DMS114 treated with DMSO at 0.1 percent for 48 hours (cell line): Measurements from ENCODE around the gene STEAP3.

Experiments used
- DNase-seq: peaks from one replicate; lab custom pipeline; 2025; ENCODE audit not compliant: unreplicated experiment; lab: John Stamatoyannopoulos, UW

Gene STEAP3

DNA sequence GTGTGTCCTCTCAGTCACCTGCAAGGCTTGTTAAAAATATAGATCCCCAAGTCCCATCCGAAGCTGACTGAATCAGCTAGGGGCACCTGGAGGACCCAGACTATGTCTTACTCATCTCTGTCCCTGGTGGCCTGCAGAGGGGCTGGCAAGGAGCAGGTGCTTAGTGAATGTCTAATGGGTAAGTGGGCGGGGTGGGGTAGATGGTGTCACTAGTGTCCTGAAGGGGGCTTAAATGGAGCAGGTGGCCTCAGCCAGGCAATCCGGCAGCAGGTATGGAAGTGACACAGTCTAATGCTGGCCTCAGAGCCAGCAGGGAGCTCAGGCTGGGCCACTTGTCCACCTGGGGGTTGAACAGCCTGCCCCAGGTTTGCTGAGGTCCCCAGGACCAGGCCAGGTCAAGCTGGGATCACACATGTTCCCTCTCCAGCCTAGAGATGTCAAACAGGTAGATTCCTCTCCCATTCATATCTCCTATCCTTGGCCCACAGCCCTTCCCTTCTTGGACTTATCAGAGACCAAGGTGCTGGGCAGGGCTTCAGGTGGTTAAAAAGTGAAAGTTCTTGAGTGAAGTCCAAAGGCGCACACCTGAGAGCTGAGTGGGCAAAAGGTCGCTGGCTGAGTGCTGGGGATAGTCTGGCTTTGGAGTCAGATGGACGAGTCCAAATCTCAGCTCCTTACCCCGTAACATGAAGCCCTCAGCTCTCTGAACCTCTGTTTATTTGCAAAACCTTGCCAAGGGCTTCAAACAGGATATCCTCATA lies 1.7 kb downstream of the STEAP3 start:
- no peak for DNase-seq

DNA sequence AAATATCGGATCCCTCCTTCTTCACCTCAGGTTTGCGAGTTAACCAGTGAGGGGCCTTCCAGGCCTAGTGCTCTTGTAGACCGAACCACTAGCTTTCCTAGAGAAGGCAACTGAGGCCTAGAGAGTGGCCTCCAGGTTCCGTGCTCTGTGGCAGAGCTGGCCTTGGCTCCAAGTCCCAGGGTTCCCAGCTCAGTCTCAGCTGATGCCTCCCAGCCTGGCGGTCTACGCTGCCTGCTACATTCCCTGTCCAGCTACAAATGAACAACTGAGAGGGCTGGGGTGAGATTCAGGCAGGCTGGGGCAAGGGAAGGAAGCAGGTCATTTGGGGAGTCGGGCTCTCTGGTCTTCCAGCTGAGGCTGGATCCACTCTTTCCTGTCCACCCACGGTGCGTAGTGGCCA lies 2.3 kb downstream of the STEAP3 start:
- DNase-seq, result no peak

DNA sequence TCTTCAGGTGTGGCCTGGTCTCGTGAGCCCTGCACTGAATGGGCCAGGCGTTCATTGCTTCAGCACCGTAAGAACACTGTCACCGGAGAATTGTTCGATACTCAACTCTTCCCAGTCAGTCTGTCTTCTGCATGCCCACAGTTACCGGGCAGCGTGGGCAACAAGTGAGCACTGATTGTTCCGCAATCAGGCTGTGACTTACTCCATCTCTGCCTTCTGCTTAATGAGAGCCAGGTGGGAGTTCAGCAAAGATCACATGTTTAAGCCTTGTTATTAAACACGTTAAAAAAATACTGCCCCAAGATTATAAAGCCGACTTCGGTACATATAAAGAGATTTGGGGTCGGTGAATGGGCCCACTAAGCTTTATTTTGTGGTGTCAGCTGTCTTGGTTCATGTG lies 3.7 kb downstream of the STEAP3 start:
- DNase-seq, result no peak

DNA sequence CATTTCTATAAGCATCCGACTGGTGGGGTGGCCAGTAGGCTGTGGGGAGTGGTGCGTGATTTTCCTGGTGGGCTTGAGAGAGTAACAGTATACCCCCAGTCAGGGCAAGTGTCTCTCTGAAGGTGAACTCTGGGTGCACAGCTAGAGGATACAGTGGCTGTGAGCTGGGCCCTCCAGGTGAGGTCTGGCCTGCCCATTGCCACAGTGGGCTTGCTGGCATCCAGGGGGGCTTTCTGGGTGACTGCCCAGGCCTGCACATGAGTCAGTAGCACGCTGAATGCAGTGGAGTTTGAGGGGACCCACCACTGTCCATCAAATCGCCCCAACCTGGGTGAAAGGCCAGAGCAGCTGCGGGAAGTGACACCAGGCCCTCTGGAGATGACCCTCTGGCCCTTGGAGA lies 4.5 kb downstream of the STEAP3 start:
- DNase-seq, result no peak

DNA sequence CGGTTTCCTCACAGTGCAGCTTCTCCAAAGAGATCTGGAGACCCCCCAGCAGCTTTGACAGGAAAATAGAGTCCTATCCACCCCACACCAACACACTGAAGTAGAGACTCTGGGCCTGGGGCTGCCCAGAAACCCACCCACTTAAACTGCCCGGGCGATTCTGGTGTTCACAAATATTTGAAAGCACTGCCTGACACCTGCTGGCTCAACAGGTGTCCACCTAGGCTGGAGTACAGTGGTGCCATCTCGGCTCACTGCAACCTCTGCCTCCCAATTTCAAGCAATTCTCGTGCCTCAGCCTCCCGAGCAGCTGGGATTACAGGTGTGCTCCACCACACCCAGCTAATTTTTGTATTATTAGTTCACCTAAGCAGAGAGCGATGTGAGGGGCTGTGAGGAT lies 5.3 kb downstream of the STEAP3 start:
- no peak for DNase-seq

DNA sequence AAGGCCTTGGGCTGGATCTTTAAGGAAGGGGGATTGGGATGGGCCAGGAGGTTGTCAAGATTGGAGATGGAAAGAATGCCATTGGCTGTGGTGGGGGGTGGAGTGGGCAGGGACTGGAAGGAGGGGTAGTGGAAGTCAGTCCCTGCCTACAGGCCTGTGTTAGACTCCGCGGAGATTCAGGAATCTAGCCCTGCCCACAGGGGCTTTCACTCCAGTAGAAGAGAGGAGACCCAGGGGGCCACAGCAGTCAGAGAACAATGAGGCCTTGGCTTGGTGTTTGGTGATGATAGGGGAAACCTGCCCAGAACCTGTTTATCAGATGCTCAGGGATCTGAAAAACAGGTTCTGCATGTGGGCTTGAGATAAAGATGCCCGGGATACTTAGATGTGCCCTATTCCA lies 6.1 kb downstream of the STEAP3 start:
- DNase-seq, result no peak

DNA sequence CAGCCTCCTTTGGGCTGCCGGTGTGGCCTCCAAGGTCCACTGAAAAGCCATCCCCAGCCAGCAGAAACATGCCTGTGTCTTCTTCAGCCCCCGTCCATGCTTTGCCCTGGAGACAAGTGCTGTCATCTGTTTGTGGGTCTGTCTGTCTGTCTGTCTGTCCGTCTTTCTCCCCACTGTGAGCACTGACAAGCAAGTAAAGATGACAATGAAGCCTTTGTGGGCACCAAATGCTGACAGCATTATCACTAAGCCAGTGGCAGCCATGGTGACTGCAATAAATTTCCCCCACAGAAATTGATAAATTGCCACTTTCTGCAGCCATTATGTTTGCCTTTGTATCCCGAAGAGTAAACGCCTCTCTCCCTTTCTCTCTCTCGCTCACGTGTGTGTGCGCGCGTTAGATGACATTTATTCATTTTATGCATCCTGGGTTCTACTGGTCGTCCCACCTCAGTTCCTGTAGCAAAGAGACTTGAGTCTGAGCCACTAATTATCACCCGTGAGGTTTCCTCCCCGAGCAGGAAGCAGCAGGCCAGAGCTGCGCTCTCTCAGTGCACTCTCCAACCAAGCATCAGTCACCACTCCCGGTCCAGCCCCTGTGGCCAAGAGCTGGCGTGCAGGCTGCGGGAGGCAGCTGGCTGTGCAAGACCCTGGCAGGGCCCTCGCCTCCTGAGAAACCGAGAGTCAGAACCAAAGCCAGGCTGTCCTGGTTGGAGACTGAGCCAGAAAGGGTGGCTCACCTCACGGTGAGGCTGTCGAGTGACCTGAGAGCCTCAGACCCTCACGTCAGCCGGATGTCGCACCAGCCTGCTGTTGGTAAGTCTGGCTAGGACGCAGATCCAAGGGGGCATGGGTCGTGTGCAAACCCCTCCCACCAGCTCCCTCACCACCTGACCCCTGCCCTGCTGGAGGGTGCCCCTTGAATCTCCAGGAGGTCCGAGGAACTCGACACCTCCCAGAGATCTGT lies 6.9 kb downstream of the STEAP3 start:
- no peak for DNase-seq

DNA sequence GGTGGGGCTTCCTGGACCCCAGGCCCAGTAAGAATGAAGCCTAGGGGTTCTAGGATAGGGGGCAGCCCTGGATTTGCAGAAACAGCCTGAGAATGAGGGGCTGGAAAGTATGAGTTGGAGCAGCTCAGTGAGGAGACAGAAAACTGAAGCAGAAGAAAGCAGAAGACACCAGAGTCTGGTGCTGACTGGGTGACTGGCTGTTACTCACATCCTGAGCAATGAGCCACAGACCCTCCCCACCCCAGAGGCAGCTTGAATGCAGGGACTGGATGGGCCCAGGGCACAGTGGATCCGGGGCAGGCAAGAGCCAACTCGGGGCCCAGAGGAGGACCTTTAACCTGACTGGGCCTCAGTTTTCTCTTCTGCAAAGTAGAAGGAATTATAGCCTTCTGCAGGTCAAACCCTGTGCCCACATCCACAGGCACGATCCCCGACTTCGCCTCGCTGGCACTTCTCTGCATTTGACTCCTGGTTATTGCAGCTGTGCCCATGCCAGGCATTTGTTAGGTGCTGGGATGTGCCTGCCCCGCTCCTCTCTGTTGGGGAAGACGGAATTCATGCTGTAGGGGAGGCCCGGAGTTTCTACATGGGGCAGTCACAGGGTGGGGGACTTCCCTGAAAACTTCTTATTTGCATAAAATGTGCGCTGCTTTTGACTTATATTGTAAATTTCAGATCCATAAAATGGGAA lies 8.5 kb downstream of the STEAP3 start:
- no peak for DNase-seq

DNA sequence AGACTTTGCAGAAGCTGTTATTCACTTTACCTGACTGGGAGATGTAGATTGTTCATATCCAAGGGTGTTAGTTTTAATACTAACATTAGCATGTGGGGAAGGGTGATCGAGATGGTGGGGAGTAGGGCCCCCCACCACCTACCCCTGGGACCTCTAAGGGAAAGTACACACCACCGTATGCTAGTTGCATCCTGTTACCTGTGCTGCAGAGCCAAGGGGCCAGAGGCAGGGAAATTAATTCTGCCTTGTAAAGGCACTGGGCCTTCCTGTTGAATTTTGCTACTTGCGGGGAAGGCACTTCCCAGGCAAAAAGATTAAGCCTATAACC lies 9.0 kb downstream of the STEAP3 start:
- DNase-seq, result no peak

DNA sequence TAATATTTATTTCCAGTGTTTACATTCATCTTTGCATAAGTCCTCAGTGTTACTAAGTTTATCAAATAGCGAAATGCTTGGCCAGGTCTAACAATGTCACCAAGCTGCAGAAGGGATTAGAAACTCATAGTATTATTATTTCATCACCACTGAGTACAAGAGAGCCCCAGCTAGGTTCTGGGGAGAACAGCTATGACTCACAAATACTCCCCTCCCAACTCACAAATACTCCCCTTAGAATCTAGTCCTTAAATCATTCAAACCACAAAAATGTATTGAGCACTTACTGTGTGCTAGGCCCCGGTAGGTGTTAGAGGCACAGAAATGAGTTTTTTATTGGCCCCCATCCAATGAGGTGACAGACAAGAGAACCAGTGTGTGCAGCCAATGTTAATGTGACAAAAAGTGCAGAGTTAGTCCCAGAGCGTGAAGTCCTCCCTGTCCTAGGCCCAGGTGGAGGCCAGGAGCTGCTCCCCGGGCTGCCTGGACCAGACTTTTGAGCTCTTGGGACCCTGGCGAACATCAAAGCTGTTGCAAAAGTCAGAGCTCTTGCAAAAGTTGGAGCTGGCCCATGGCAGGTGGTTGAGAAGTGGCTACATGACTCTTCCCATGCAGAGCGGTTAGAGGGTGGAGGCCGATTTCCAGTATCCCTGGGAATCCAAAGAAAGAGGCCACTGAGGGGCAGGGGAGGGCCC lies 9.8 kb downstream of the STEAP3 start:
- DNase-seq, result no peak

DNA sequence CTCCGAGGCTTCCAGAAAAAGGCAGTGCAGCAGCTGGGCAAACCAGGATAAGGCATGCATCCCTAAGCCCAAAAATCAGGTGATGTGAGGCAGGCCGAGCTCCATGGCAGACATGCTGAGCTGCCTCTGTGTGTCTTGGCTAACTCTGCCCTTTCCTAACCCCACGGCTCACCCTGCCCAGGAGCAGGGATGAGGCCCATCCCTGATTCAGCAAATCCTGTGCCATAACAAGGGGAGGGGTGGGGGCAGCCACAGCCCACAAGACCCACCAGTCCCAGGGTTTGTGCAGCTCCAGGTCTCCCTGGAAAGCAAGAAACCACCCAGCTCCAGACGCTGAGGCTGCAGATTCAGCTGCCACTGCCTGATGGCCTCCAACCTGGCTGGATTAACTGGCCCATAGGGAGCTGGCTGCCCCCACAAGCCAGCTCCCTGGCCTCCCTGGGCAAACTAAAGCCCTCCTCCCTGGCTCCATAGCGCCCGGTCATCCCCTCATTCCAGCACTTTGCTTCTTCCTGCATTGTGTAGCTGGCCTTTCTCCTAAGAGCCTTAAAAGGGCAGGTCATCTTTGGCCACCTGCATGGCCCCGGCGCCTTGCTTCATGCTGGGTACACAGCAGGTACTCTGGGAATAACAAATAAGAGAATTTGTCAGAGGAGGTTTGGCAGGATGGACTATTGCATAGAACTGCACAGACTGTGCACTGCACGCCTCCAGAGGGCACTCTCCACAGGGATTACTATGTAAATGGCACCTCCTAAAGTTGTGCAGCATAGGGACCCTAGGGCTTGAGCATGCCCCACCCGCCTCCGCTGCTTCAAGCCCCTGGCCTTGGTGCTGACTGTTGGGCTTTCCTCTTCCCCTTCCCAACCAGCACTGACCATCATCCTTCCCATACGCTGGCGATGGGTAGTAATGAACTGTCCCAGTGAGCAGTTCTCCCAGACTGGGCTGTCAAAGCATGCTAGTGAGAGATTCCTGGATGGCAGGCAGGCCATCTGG lies 10.7 kb downstream of the STEAP3 start:
- no peak for DNase-seq

DNA sequence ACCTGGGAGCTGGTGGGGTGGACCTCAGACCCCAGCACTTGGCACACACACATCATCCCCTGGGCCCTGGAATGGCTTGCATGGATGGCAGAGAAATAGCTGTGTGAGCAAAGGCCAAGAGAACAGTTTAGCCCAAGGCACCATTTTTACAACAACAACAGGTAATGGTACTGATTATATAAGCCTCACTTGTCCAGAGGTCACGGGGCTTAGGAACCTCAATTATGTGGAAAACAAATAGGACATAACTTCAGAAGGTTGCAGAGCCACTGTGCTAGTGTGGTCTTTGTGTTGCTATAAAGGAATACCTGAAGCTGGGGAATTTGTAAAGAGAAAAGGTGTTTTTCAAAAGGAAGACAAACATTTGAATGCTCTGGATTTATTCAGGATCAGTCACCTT lies 13.2 kb downstream of the STEAP3 start:
- DNase-seq, result no peak

DNA sequence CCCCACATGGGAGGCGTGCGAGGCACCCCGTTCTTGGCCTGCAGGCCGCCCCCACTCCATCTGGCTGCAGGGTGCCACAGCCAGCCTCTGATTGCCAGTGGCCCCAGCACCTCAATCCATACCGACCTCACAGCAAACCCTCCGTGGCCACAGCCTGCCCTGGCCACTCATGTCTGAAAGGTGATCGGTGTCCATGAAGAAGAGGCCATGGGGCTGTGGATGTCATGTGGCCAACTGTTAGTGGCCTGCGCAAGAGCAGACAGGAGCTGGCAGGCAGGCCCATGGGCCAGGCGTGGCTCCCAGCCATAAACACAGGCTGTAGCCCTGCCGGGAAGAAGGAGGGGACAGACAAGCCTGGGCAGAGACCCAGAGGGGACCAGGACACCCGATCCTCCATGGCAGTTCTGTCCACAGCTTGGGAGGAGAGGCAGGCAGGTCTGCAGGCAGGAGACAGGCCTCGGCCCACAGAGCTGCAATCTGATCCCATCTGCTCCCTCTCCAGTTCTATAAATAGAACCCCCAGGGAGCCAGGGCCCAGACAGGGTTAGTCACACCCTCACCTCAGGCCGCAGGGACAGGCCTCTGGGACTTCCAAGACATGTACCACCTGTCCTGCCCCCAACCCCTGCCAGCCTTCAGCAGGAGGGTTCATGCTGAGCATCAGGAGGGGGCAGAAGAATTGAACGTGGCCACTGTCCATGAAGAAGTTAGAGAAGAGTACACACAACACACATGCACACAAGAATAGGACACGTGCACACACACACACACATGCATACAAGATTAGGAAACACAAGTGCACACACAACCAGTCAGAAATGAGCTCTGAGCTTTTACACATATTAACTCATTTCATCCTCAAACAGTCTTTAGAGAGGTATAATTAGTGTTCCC lies 16.9 kb downstream of the STEAP3 start:
- DNase-seq, result no peak

DNA sequence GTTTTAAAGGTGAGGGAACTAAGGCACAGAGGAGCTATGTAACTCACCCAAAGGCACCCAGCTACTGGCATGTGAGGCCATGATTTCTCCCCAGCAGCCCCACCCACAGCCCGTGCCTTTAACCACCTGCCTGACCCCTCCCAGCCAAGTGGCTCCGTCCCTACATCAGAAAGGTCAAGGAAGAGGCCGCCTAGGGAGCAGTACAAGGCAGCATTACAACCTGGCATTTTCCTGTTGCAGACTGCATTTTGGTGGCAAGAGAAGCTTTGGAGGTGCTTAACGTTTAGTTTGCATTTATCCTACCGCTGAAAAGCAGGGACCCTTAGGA lies 17.5 kb downstream of the STEAP3 start:
- DNase-seq, result no peak

DNA sequence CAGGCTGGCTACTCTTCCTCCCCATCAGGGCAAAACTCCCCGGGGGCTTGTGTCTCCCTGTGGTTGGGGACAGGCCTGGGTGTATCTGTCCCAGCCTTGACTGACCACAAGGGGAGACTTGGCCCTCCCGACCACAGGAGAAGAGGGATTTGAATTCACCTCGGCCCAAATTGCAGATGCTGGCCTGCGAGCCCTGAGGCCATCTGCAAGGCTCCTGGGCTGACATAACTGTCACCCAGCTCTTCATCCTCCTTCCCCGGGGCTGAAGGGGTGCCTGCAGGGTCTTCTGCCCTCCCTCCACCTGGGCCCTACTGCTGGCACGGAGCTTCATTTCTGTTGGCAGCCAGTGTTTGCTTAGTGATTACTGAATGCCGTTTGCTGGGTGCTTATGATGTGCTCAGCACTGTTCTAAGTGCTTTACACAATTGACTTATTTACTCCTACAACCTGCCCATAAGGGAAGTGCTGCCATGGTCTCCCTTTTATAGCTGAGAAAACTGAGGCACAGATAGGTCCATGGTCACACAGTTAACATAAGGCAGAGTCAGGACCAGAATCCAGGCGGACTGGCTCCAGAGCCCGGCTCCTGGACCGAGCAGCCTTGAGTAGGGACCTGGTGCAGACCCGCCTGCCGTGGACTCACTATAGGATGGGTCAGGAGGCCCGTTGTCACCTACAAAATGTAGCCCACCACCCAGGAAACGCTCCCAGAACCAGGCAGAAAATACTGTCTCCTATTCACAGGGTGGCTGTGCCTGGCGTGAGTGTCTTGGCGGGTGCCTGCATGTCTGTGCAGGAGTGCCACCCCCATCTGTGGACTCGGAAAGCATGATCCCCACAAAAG lies 18.9 kb downstream of the STEAP3 start:
- no peak for DNase-seq

DNA sequence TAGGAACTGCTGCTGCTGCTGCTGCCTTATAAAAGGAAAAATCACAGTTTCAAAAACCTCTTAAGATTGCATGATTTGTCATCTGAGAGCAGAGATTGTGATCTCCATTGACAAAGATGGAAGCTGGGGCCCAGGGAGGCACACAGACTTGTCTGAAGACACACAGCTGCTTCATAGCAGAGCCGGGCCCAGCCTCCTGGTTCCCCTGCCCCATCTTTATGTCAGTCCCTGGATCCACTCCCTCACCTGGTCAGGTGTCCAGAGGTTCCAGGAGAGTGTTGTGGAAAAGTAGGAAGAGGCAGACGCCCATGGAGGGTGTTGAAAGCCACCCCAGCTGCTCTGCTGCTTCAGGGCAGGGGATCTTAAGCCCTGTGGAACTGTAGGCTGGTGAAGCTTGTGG lies 20.0 kb downstream of the STEAP3 start:
- DNase-seq, result no peak

DNA sequence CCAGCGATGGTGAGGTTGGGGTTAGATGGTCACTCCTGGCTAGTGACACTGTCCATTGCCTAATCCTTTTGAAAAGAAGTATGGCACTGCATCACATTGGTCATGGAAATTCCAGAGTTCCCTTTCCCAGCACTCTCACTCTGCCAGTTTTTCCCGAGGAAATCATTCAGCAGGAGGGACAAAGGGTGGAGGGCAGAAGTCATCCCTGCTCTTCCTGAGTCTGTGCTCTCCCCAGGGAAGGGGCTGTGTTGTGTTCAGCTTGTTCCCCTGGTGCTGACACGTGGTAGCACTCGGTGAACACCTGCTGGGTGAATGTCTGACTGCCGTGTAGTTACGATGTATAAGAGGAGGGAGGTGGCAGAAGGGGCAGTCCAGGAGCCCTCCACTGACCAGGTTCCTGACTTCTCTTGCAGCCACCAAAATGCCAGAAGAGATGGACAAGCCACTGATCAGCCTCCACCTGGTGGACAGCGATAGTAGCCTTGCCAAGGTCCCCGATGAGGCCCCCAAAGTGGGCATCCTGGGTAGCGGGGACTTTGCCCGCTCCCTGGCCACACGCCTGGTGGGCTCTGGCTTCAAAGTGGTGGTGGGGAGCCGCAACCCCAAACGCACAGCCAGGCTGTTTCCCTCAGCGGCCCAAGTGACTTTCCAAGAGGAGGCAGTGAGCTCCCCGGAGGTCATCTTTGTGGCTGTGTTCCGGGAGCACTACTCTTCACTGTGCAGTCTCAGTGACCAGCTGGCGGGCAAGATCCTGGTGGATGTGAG lies 21.6 kb downstream of the STEAP3 start:
- DNase-seq, result no peak

DNA sequence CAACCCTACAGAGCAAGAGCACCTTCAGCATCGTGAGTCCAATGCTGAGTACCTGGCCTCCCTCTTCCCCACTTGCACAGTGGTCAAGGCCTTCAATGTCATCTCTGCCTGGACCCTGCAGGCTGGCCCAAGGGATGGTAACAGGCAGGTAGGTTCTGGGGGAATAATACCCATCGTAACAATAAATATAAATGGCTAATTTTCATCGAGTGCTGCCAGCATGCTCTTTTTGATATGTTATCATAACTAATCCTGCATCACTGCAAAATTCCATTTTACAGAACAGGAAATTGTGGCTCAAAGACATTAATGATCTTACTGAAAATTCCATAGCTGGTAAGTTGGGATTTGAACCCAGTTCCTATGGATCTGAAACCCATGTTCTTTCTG lies 22.2 kb downstream of the STEAP3 start:
- DNase-seq, result no peak
